K562 (cell line): Measurements from ENCODE around the gene CCDC185. TPM values are rescaled to one million over a fixed set of nuclear protein-coding genes. Genes with fewer than 3 reads are reported as not detected.

Source experiments
- ATAC-seq: fragments of 200-7000 bp; cut with Tn5 transposase; 3 replicates; pipeline ENCODE4 v1.9.1; 2020; ENCODE audit warnings: moderate library complexity
- BruUV-seq: library from RNA; stranded (reverse); fragments of 400-500 nt; replicated peaks from 2 replicates; lab custom pipeline; 2021; lab: Mats Ljungman, UMichigan
- CTCF ChIA-PET: fragments of 300-600 bp; formaldehyde crosslinking; extraction: SDS; loops from one replicate; lab custom pipeline; 2021; ENCODE audit warnings: low intra/inter-chr PET ratio; lab: Yijun Ruan, JAX
- POLR2A ChIA-PET: fragments of 300-600, 350-650 bp; sonication (Branson Sonifier 250); formaldehyde crosslinking; extraction: SDS; loops from one replicate; lab custom pipeline; 2021; ENCODE audit warnings: antibody characterized with exemption, inconsistent platforms; lab: Yijun Ruan, JAX
- DNase-seq, 4 experiments: peaks; one replicate each; pipeline versions ENCODE4 v3.0.0 to v3.0.0-alpha.2; 2011 to 2018; ENCODE audit warnings: low spot score in 3 of 4, mixed read lengths in 3 of 4; ENCODE audit errors: extremely low read depth in 1 of 4
- FAIRE-seq: peaks from 2 replicates; lab custom pipeline; 2011; peaks lifted over from hg19 to GRCh38; lab: Jason Lieb, UNC
- H2AFZ ChIP-seq: 2 replicates; pipeline ENCODE4 v1.6.0; 2011; ENCODE audit warnings: low read depth, low read length, control low read depth, inconsistent platforms
- H3K27ac ChIP-seq: fragments of 200-600 bp; 3 replicates; pipeline ENCODE4 v1.8.0; 2011; ENCODE audit warnings: low read depth, mild to moderate bottlenecking, control low read depth, inconsistent platforms, low read length, moderate library complexity, mixed read lengths; ENCODE audit errors: extremely low read depth
- H3K27me3 ChIP-seq, 2 experiments: fragments of 300-600 bp in 1 of 2; 2 replicates in 1 of 2; 3 replicates in 1 of 2; pipeline versions ENCODE4 v1.6.0 to v1.8.0; 2011; ENCODE audit warnings: inconsistent platforms in 2 of 2, low read length in 2 of 2, mild to moderate bottlenecking in 1 of 2, mixed read lengths in 1 of 2, moderate library complexity in 1 of 2; ENCODE audit not compliant: control insufficient read depth in 2 of 2, insufficient read depth in 2 of 2
- H3K36me3 ChIP-seq: fragments of 300-600 bp; 3 replicates; pipeline ENCODE4 v1.8.0; 2011; ENCODE audit warnings: mild to moderate bottlenecking, low read length, inconsistent platforms; ENCODE audit not compliant: control insufficient read depth, insufficient read depth
- H3K4me1 ChIP-seq, 2 experiments: fragments of 200-600 bp in 1 of 2; replicated peaks in 1 of 2; 2 replicates in 1 of 2; 3 replicates in 1 of 2; pipeline versions ENCODE4 v1.5.1 to v1.8.0; 2011; ENCODE audit warnings: inconsistent platforms in 2 of 2, low read length in 2 of 2, mild to moderate bottlenecking in 1 of 2, mixed read lengths in 1 of 2, moderate library complexity in 1 of 2; ENCODE audit not compliant: control insufficient read depth in 2 of 2, insufficient read depth in 2 of 2
- H3K4me2 ChIP-seq: 2 replicates; pipeline ENCODE4 v1.6.1; 2011; ENCODE audit warnings: low read length, control low read depth, inconsistent platforms, mixed read lengths; ENCODE audit not compliant: insufficient read depth
- H3K4me3 ChIP-seq: fragments of 200-600 bp; sonication (generic), shearing (Covaris generic); 2 replicates; pipeline ENCODE4 v1.5.1; 2016; ENCODE audit warnings: control low read depth, inconsistent platforms
- H3K79me2 ChIP-seq: fragments of 200-600 bp; 3 replicates; pipeline ENCODE4 v1.8.0; 2011; ENCODE audit warnings: low read length, inconsistent platforms; ENCODE audit not compliant: control insufficient read depth, insufficient read depth
- H3K9ac ChIP-seq, 2 experiments: 2 replicates each; pipeline versions ENCODE4 v1.6.0 to v1.6.1; 2011; ENCODE audit warnings: low read depth in 2 of 2, low read length in 2 of 2, control low read depth in 1 of 2, inconsistent platforms in 1 of 2, mild to moderate bottlenecking in 1 of 2, mixed read lengths in 1 of 2; ENCODE audit not compliant: insufficient read depth in 1 of 2
- H3K9me1 ChIP-seq: one replicate; pipeline ENCODE4 v1.6.0; 2011; ENCODE audit warnings: inconsistent platforms, mild to moderate bottlenecking, low read length, moderate library complexity; ENCODE audit not compliant: control insufficient read depth, insufficient read depth
- H3K9me3 ChIP-seq: replicated peaks from 2 replicates; pipeline ENCODE4 v1.5.1; 2011; ENCODE audit warnings: low read depth, low read length, inconsistent platforms; ENCODE audit not compliant: control insufficient read depth, insufficient read depth
- H4K20me1 ChIP-seq: replicated peaks from 2 replicates; pipeline ENCODE4 v1.6.1; 2011; ENCODE audit warnings: low read length, inconsistent platforms, mixed read lengths; ENCODE audit not compliant: control insufficient read depth, insufficient read depth
- CBFA2T2 ChIP-seq: fragments of 450-650 bp; conservative IDR thresholded peaks from 2 replicates; pipeline ENCODE4 v1.6.1; 2017; ENCODE audit warnings: mild to moderate bottlenecking
- HINFP ChIP-seq: fragments of 450-650 bp; conservative IDR thresholded peaks from 2 replicates; pipeline ENCODE4 v1.6.1; 2016; ENCODE audit warnings: missing genetic modification characterization, low read depth, mild to moderate bottlenecking, control low read depth, missing compliant biosample characterization
- RAD51 ChIP-seq: fragments of 450-650 bp; IDR thresholded peaks from 2 replicates; pipeline ENCODE4 v1.7.1; 2016; ENCODE audit warnings: low read depth, mild to moderate bottlenecking, borderline replicate concordance
- SRF ChIP-seq, 2 experiments: fragments of 250-450, 450-650 bp in 1 of 2; sonication (Bioruptor Pico) in 1 of 2; sonication (generic) in 1 of 2; formaldehyde crosslinking; IDR thresholded peaks; 2 replicates each; pipeline versions ENCODE4 v1.5.0 to v1.5.1; 2020 to 2022; ENCODE audit warnings: mild to moderate bottlenecking in 1 of 2, missing genetic modification reagents in 1 of 2
- USF1 ChIP-seq: sonication (generic); formaldehyde crosslinking; IDR thresholded peaks from 2 replicates; pipeline ENCODE4 v1.9.0; 2022; ENCODE audit warnings: mild to moderate bottlenecking, missing genetic modification reagents
- USF2 ChIP-seq: sonication (generic); formaldehyde crosslinking; IDR thresholded peaks from 2 replicates; pipeline ENCODE4 v1.5.0; 2020; ENCODE audit warnings: missing genetic modification reagents
- in situ Hi-C: fragments of 300-500 bp; cut with MboI; formaldehyde crosslinking; loops from 4 replicates; pipeline ENCODE4 v1.15.0; 2018; ENCODE audit warnings: inconsistent platforms, mixed read lengths
- intact Hi-C: fragments of 100-400 bp; cut with micrococcal nuclease; formaldehyde crosslinking; loops from 2 replicates; pipeline ENCODE4 v1.14.2; 2022
- polyA plus RNA-seq, 8 experiments: library from polyadenylated mRNA; depleted of rRNA in 4 of 8; stranded (reverse) in 5 of 8; unstranded in 3 of 8; fragments of >200 nt; fragmentation: Nextera tagmentation in 2 of 8; fragmentation: Illumina TruSeq in 1 of 8; extraction: Ambion mirVana in 2 of 8; extraction: Trizol in 1 of 8; gene quantifications; 2 replicates each; pipeline versions ENCODE4 v1.2.1 to v1.2.3, GENCODE V29; 2011 to 2014; ENCODE audit warnings: inconsistent platforms in 1 of 8, missing spikeins in 1 of 8
- total RNA-seq, 7 experiments: library from RNA; depleted of rRNA in 6 of 7; stranded (reverse); fragments of >200 nt in 6 of 7; fragmentation: Illumina TruSeq in 2 of 7; extraction: Trizol in 2 of 7; gene quantifications; 2 replicates each; pipeline versions ENCODE4 v1.2.1 to v1.2.3, GENCODE V29; 2011 to 2021; ENCODE audit warnings: low replicate concordance in 1 of 7

CCDC185 gene
- total and polyA plus RNA-seq, 9 of the 15 experiments (the other 6 are each of a cell fraction or from before 2014, with no cell fraction given), result not detected

- ChIA-PET POLR2A (interaction anchor here (1.1 to 2.1 kb wide), 3 partner anchors 10 to 38 kb away, joined by 3 to 5 read pairs (median 3); no protein-coding TSS in a partner anchor), CTCF (no interaction called here)
- H3K4me2 ChIP-seq, result no peak overlapping the region
- H2AFZ ChIP-seq, result no peak overlapping the region
- no peak for FAIRE-seq
- DNase-seq, result peak in 2 of 4 experiments; percentile 55 to 56
- peak; percentile 49; the same call in 2 of the 3 replicates for ATAC-seq
- no peaks in the 10 kb centered on the region for H3K4me1 ChIP-seq
- H3K4me3 ChIP-seq, result no peak overlapping the region
- peak; percentile 82 for TF ChIP-seq RAD51
- TF ChIP-seq HINFP (tag), result no peak
- TF ChIP-seq USF1 (CRISPR knock-in tag), result peak; percentile 78
- no peak for TF ChIP-seq SRF (CRISPR knock-in tag; IDR thresholded peaks at IDR 0.05)
- peak; percentile 35 for TF ChIP-seq CBFA2T2
- peak; percentile 70 for TF ChIP-seq USF2 (CRISPR knock-in tag)
- H4K20me1 ChIP-seq, result no peaks in the 10 kb centered on the region
- in situ Hi-C loops (no loop called here), intact Hi-C loops (no loop called here)
- H3K9ac ChIP-seq, result no peak overlapping the region
- H3K9me3 ChIP-seq, result no peaks in the 10 kb centered on the region
- no peaks in the 10 kb centered on the region for H3K9me1 ChIP-seq
- no TSS peak for BruUV-seq
- H3K36me3 ChIP-seq, result no peaks in the 10 kb centered on the region
- no peak overlapping the region for H3K27ac ChIP-seq
- H3K79me2 ChIP-seq, result no peaks in the 10 kb centered on the region
- peaks cover 4 to 8% of the 10 kb centered on the region in 2 experiments; a peak in 3 of 5 replicates for H3K27me3 ChIP-seq
Measured at GRCh38 chr1:223378754-223379153, 14.5 kb upstream of the CCDC185 start.
